SU-DHL-6 (cell line): ENCODE data around the gene PLIN4.

ENCODE experiments used
- EZH2phosphoT487 ChIP-seq: fragments of 200-600 bp; sonication (generic), shearing (Covaris generic); conservative IDR thresholded peaks from 2 replicates; pipeline ENCODE4 v1.6.1; 2018; ENCODE audit warnings: mild to moderate bottlenecking, antibody characterized with exemption, low read length, moderate library complexity, mixed read lengths
- TF ChIP-seq, protein P1 (sequence below): fragments of 200-600 bp; sonication (generic); IDR thresholded peaks from one replicate; pipeline ENCODE4 v1.5.1; 2017; ENCODE audit warnings: antibody characterized with exemption, mild to moderate bottlenecking, low read length, moderate library complexity; ENCODE audit not compliant: insufficient read depth, poor library complexity, severe bottlenecking

DNA sequence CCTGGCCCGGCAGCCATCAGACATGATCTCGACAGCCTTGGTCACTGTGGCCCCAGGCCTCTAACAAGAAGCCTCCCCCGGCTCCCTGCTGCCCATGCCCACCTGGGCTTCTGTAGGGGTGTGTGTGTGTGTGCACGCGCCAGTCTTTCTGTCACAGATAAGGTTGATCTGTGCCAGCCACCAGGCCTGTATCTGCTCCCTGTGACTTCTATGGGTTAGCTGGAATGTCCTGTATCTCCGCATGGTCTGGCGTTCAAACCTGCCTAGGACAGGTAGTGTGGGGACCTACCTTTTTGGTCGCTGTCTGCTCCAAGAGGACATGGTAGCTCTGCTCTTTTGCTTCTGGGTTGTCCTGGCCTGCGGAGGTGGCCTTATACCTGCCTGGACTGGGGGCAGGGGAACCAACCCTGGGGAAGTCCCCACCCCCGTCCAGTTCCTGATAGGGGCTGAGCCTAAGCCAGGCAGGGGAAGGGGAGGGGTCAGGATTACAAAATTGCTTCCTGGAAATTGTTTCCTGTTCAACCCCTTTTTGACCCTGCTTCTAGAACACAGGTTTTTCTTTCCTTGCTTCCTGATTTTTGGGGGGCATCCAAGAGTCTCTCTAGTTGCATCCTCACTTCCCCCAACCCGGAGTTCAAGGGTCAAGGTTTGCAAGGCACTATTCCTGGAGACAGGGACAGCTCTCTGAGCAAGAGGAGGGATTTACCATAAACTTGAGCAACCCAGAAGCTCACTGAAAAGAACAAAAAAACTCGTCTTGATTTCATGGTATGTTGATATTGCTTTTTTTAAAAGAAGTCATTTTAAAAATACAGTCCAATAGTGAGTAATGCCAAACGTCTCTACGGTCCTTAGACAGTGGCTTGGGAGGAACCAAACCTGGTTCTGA lies 21.7 kb upstream of the PLIN4 start, which contains the start of gene LRG1:
- TF ChIP-seq, protein P1, sequence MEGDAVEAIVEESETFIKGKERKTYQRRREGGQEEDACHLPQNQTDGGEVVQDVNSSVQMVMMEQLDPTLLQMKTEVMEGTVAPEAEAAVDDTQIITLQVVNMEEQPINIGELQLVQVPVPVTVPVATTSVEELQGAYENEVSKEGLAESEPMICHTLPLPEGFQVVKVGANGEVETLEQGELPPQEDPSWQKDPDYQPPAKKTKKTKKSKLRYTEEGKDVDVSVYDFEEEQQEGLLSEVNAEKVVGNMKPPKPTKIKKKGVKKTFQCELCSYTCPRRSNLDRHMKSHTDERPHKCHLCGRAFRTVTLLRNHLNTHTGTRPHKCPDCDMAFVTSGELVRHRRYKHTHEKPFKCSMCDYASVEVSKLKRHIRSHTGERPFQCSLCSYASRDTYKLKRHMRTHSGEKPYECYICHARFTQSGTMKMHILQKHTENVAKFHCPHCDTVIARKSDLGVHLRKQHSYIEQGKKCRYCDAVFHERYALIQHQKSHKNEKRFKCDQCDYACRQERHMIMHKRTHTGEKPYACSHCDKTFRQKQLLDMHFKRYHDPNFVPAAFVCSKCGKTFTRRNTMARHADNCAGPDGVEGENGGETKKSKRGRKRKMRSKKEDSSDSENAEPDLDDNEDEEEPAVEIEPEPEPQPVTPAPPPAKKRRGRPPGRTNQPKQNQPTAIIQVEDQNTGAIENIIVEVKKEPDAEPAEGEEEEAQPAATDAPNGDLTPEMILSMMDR: no peak
- no peak for TF ChIP-seq EZH2phosphoT487
